Activated CD4-positive, CD25-positive, alpha-beta regulatory T cell treated with anti-CD3 and anti-CD28 coated beads, Interleukin-2, amount 50 U/mL, for 16 hours (primary cell): ENCODE data around the gene DBH.

Source experiments
- DNase-seq: peaks from one replicate; pipeline ENCODE4 v3.0.0-alpha.2; 2020; ENCODE audit warnings: low read depth, low spot score

DBH gene

GRCh38 chr9:133683586-133684120, 47.5 kb downstream of the DBH start:
- DNase-seq = no peak

- DNase-seq = no peak
Measured at GRCh38 chr9:133684121-133684935, 48.2 kb downstream of the DBH start.

- no peak for DNase-seq
Measured at GRCh38 chr9:133684936-133685361, 48.8 kb downstream of the DBH start.

- DNase-seq = no peak
Measured at GRCh38 chr9:133685653-133686609, 49.8 kb downstream of the DBH start.

- DNase-seq = no peak
Measured at GRCh38 chr9:133686642-133687575, 50.7 kb downstream of the DBH start.

- DNase-seq = no peak
Measured at GRCh38 chr9:133687856-133688761, 51.9 kb downstream of the DBH start.

GRCh38 chr9:133689151-133689763, 53.1 kb downstream of the DBH start:
- DNase-seq = no peak

- DNase-seq = no peak
Measured at GRCh38 chr9:133690081-133690561, 54.0 kb downstream of the DBH start.

GRCh38 chr9:133691191-133691590, 55.0 kb downstream of the DBH start:
- no peak for DNase-seq

GRCh38 chr9:133691626-133692363, 55.6 kb downstream of the DBH start:
- DNase-seq = no peak

- DNase-seq = no peak
Measured at GRCh38 chr9:133692364-133692985, 56.3 kb downstream of the DBH start.

GRCh38 chr9:133693116-133693515, 57.0 kb downstream of the DBH start:
- DNase-seq = no peak

- no peak for DNase-seq
Measured at GRCh38 chr9:133693703-133694529, 57.8 kb downstream of the DBH start.

- DNase-seq = no peak
Measured at GRCh38 chr9:133694686-133695085, 58.5 kb downstream of the DBH start.

GRCh38 chr9:133696071-133696472, 59.9 kb downstream of the DBH start:
- no peak for DNase-seq

GRCh38 chr9:133699546-133699945, 63.4 kb downstream of the DBH start:
- DNase-seq = no peak

GRCh38 chr9:133700819-133701320, 64.7 kb downstream of the DBH start:
- no peak for DNase-seq
